CD14-positive monocyte (primary cell): ENCODE measurements around the gene CNEP1R1. TPM values are rescaled to one million over a fixed set of nuclear protein-coding genes. Genes with fewer than 3 reads are reported as not detected.

Source experiments
- DNase-seq, 3 donors: peaks; one replicate each; pipeline ENCODE4 v3.0.0-alpha.2; 2011 to 2022
- H2AFZ ChIP-seq: 2 replicates; pipeline ENCODE4 v1.6.0; 2012; ENCODE audit warnings: mild to moderate bottlenecking, low read depth, low read length, inconsistent platforms; ENCODE audit not compliant: insufficient read depth, poor library complexity, severe bottlenecking
- H3K27ac ChIP-seq, 2 donors: 1 replicate in 1 of 2; 2 replicates in 1 of 2; pipeline ENCODE4 v1.5.1; 2012 to 2013; ENCODE audit warnings: low read length in 2 of 2, control low read depth in 1 of 2, inconsistent platforms in 1 of 2, low read depth in 1 of 2, mild to moderate bottlenecking in 1 of 2
- H3K27me3 ChIP-seq, 2 donors: one replicate each; pipeline versions ENCODE4 v1.6.0 to v1.6.1; 2011 to 2013; ENCODE audit warnings: low read length in 2 of 2; ENCODE audit not compliant: control insufficient read depth in 2 of 2, insufficient read depth in 2 of 2
- H3K36me3 ChIP-seq, 2 donors: replicated peaks in 1 of 2; 1 replicate in 1 of 2; 2 replicates in 1 of 2; pipeline versions ENCODE4 v1.5.1 to v1.6.1; 2012 to 2013; ENCODE audit warnings: low read length in 2 of 2, control low read depth in 1 of 2, inconsistent platforms in 1 of 2, mild to moderate bottlenecking in 1 of 2; ENCODE audit not compliant: insufficient read depth in 2 of 2, control insufficient read depth in 1 of 2
- H3K4me1 ChIP-seq, 2 donors: 1 replicate in 1 of 2; 2 replicates in 1 of 2; pipeline versions ENCODE4 v1.5.1 to v1.6.1; 2012 to 2013; ENCODE audit warnings: low read length in 2 of 2, control low read depth in 1 of 2, inconsistent platforms in 1 of 2, mild to moderate bottlenecking in 1 of 2, moderate library complexity in 1 of 2; ENCODE audit not compliant: insufficient read depth in 2 of 2, control insufficient read depth in 1 of 2
- H3K4me2 ChIP-seq: replicated peaks from 2 replicates; pipeline ENCODE3; 2012; ENCODE audit warnings: low read length, moderate library complexity, mild to moderate bottlenecking; ENCODE audit not compliant: poor library complexity, severe bottlenecking; ENCODE audit errors: extremely low read depth
- H3K4me3 ChIP-seq, 3 experiments: fragments of 200-600 bp in 1 of 3; sonication (generic) in 1 of 3; replicated peaks in 1 of 3; 1 replicate in 2 of 3; 2 replicates in 1 of 3; pipeline ENCODE4 v1.5.1; 2011 to 2013; ENCODE audit warnings: low read length in 3 of 3, mild to moderate bottlenecking in 3 of 3, control low read depth in 2 of 3, low read depth in 2 of 3, inconsistent platforms in 1 of 3, moderate library complexity in 1 of 3
- H3K79me2 ChIP-seq: 2 replicates; pipeline ENCODE4 v1.6.0; 2012; ENCODE audit warnings: mild to moderate bottlenecking, control low read depth, inconsistent platforms, low read length, moderate library complexity; ENCODE audit not compliant: insufficient read depth
- H3K9ac ChIP-seq: 2 replicates; pipeline ENCODE4 v1.6.0; 2017; ENCODE audit warnings: low read length, mild to moderate bottlenecking; ENCODE audit not compliant: insufficient read depth, poor library complexity, severe bottlenecking
- H3K9me3 ChIP-seq, 2 donors: replicated peaks in 1 of 2; 1 replicate in 1 of 2; 2 replicates in 1 of 2; pipeline versions ENCODE4 v1.5.1 to v1.6.1; 2012 to 2013; ENCODE audit warnings: low read length in 2 of 2, control low read depth in 1 of 2; ENCODE audit not compliant: control insufficient read depth in 1 of 2, insufficient read depth in 1 of 2
- H4K20me1 ChIP-seq: 2 replicates; pipeline ENCODE4 v1.6.0; 2012; ENCODE audit warnings: mild to moderate bottlenecking, low read length, control low read depth, moderate library complexity; ENCODE audit not compliant: insufficient read depth
- H3K27ac Mint-ChIP-seq, 7 donors: one replicate each; pipeline ENCODE4 v1.8.0; 2020; ENCODE audit warnings: mild to moderate bottlenecking in 7 of 7, mixed read lengths in 7 of 7, moderate library complexity in 6 of 7, inconsistent platforms in 2 of 7
- H3K27me3 Mint-ChIP-seq, 3 donors: one replicate each; pipeline ENCODE4 v1.8.0; 2021 to 2022; ENCODE audit warnings: low read depth in 3 of 3, mild to moderate bottlenecking in 3 of 3, mixed read lengths in 3 of 3, moderate library complexity in 3 of 3, inconsistent platforms in 1 of 3
- H3K36me3 Mint-ChIP-seq, 2 donors: one replicate each; pipeline ENCODE4 v1.8.0; 2020; ENCODE audit warnings: mixed read lengths in 2 of 2, inconsistent platforms in 1 of 2, mild to moderate bottlenecking in 1 of 2
- H3K4me1 Mint-ChIP-seq: one replicate; pipeline ENCODE4 v1.8.0; 2020; ENCODE audit warnings: mild to moderate bottlenecking, mixed read lengths
- H3K4me3 Mint-ChIP-seq, 2 donors: one replicate each; pipeline ENCODE4 v1.8.0; 2020; ENCODE audit warnings: mild to moderate bottlenecking in 2 of 2, mixed read lengths in 2 of 2, moderate library complexity in 1 of 2
- H3K9me3 Mint-ChIP-seq, 7 donors: one replicate each; pipeline ENCODE4 v1.8.0; 2020 to 2022; ENCODE audit warnings: mixed read lengths in 7 of 7, mild to moderate bottlenecking in 6 of 7, moderate library complexity in 6 of 7, inconsistent platforms in 2 of 7
- WGBS: methylation state at CpG from one replicate; pipeline ENCODE4 v1.1.5; 2013; ENCODE audit warnings: missing lambda C conversion rate; ENCODE audit not compliant: insufficient coverage; 5-methylcytosine and 5-hydroxymethylcytosine counted together
- intact Hi-C, 2 donors: fragments of 100-400 bp; cut with micrococcal nuclease; formaldehyde crosslinking; loops; one replicate each; pipeline versions ENCODE4 v1.15.0 to v1.15.1; 2023
- polyA plus RNA-seq, 3 donors: library from polyadenylated mRNA; depleted of rRNA in 1 of 3; unstranded in 2 of 3; stranded (reverse) in 1 of 3; fragments of 300-500 nt in 2 of 3; fragments of >200 nt in 1 of 3; fragmentation: Illumina TruSeq in 2 of 3; gene quantifications; 1 replicate in 2 of 3; 2 replicates in 1 of 3; pipeline ENCODE4 v1.2.3, GENCODE V29; 2012 to 2021
- TF ChIP-seq, protein P1 (sequence below): fragments of 200-600 bp; IDR thresholded peaks from one replicate; pipeline ENCODE4 v1.8.0; 2022; ENCODE audit warnings: antibody characterized with exemption, mild to moderate bottlenecking

CNEP1R1 gene
- polyA plus RNA-seq, 3 donors: 13.7 to 49.6 (median 19.3) TPM

DNA sequence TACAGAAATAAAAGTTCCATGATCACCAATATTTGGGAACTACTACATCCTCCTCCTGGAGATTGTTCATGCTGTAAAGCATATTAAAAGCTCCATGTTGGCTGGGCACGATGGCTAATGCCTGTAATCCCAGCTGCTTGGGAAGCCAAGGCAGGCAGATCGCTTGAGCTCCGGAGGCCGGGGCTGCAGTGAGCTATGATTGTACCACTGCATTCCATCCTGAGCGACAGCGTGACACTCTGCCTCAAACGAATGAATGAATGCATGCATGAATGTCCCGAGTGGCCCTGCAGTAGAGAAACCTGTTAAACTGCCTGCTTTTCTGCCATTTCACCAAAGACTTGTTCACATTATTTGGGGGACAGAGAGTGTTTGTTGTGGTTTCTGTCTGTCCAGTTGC, 15.0 kb downstream of the CNEP1R1 start:
- WGBS: 80% methylated on average over 6 of the region's 8 CpGs
- peaks cover 0 to 2% (median 0%) of the 10 kb centered on the region in 3 donors for H3K27me3 Mint-ChIP-seq
- Histone ChIP-seq H3K36me3 (peaks cover 10 to 17% of the 10 kb centered on the region in 2 donors), H3K9me3 (no peaks in the 10 kb centered on the region), H3K4me3 (peak overlapping the region in 1 of 3 experiments; percentile 8), H2AFZ (no peak overlapping the region), H3K27me3 (no peaks in the 10 kb centered on the region), H3K9ac (no peak overlapping the region), H4K20me1 (no peaks in the 10 kb centered on the region), H3K4me2 (no peak overlapping the region), H3K4me1 (peaks cover 44 to 48% of the 10 kb centered on the region in 2 donors), H3K27ac (peak overlapping the region; percentile 78 to 81), H3K79me2 (peaks cover 11% of the 10 kb centered on the region)
- intact Hi-C loops: no loop called here
- DNase-seq: no peak
- H3K27ac Mint-ChIP-seq: peak overlapping the region; percentile 93 to 99 (median 96)
- TF ChIP-seq, protein P1, sequence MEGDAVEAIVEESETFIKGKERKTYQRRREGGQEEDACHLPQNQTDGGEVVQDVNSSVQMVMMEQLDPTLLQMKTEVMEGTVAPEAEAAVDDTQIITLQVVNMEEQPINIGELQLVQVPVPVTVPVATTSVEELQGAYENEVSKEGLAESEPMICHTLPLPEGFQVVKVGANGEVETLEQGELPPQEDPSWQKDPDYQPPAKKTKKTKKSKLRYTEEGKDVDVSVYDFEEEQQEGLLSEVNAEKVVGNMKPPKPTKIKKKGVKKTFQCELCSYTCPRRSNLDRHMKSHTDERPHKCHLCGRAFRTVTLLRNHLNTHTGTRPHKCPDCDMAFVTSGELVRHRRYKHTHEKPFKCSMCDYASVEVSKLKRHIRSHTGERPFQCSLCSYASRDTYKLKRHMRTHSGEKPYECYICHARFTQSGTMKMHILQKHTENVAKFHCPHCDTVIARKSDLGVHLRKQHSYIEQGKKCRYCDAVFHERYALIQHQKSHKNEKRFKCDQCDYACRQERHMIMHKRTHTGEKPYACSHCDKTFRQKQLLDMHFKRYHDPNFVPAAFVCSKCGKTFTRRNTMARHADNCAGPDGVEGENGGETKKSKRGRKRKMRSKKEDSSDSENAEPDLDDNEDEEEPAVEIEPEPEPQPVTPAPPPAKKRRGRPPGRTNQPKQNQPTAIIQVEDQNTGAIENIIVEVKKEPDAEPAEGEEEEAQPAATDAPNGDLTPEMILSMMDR: no peak
- no peak overlapping the region for H3K4me3 Mint-ChIP-seq
- peaks cover 13 to 19% of the 10 kb centered on the region in 2 donors for H3K36me3 Mint-ChIP-seq
- no peaks in the 10 kb centered on the region for H3K9me3 Mint-ChIP-seq
- peaks cover 44% of the 10 kb centered on the region for H3K4me1 Mint-ChIP-seq

DNA sequence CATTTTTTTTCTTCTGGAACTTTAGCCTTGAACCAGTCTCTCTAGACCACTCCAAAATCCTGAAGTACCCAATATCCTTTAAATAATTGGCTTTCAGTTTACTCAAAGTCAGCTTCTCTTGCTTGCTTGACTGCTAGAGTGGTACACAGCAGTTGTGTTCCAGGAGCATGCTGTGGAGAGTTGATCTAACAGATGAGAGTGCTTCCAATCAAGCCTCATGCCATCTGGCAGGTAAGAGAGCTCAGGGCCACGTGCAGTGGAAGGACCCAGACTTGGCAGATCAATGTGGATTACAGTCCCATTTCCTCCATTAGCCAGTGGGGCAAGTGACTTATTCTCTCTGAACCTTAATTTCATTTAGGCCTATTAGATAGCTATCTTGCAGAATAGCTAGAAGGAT, 15.7 kb downstream of the CNEP1R1 start:
- no peak overlapping the region for H3K4me2 ChIP-seq
- no peaks in the 10 kb centered on the region for H3K27me3 ChIP-seq
- peaks cover 7 to 12% of the 10 kb centered on the region in 2 donors for H3K36me3 Mint-ChIP-seq
- intact Hi-C loops: no loop called here
- no peaks in the 10 kb centered on the region for H3K9me3 ChIP-seq
- WGBS: no CpG with 5 or more reads among the region's 1 CpG
- peaks cover 7% of the 10 kb centered on the region for H3K79me2 ChIP-seq
- H3K4me1 Mint-ChIP-seq: peaks cover 44% of the 10 kb centered on the region
- peak overlapping the region; percentile 22 for H2AFZ ChIP-seq
- no peak overlapping the region for H3K4me3 ChIP-seq
- H3K27ac Mint-ChIP-seq: peak overlapping the region in 3 of 7 donors; percentile 77 to 99 (median 93)
- H3K9ac ChIP-seq: no peak overlapping the region
- TF ChIP-seq, protein P1: no peak
- H3K27ac ChIP-seq: peak overlapping the region in 1 of 2 donors; percentile 78
- peaks cover 0 to 4% (median 2%) of the 10 kb centered on the region in 3 donors for H3K27me3 Mint-ChIP-seq
- H3K36me3 ChIP-seq: peaks cover 3 to 10% of the 10 kb centered on the region in 2 donors
- H3K4me3 Mint-ChIP-seq: no peak overlapping the region
- no peaks in the 10 kb centered on the region for H3K9me3 Mint-ChIP-seq
- no peak for DNase-seq
- peaks cover 44 to 48% of the 10 kb centered on the region in 2 donors for H3K4me1 ChIP-seq
- no peaks in the 10 kb centered on the region for H4K20me1 ChIP-seq
